ENCODE measurements around the gene CRYGS. TPM values are rescaled to one million over a fixed set of nuclear protein-coding genes. Genes with fewer than 3 reads are reported as not detected.
"Not testable (repeated sequence)": the region's sequence is repeated elsewhere in the genome, so short reads cannot be mapped to it uniquely, and the experiment has no call there.

Gene CRYGS
- 1 to 10 TPM; 3.8 to 4.7 TPM for total RNA-seq

DNA sequence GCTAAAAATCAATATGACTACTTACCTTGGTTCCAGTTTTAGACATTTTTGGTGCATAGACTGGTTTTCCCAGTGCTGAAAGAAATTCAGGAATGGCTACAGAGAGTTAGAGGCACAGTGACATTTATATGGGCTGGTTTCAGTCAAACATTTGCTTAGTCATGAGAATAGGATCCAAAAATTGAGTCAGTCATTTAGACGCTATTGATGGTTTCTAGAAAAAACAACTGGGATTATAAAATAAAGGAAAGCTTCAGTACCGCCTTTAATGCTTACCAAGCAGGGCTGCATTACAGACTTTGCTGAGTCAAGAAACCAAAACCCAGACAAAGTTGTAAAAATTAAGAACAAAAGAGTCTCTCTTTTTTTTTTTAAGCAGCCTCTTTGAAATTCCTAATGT, at the start of gene CRYGS:
TSS of gene CRYGS (minus strand) at position 100 of the 400 bp plus-strand sequence. CDS start at position 46, 54 bp downstream.
- Mint-ChIP-seq H3K27me3 (no peaks in the 10 kb centered on the region), H3K36me3 (peaks cover 10% of the 10 kb centered on the region), H3K4me3 (no peak within 1 kb of the TSS), H3K9me3 (ENCODE audit: low read depth) (no peaks in the 10 kb centered on the region), H3K27ac (no peak within 1 kb of the TSS), H3K4me1 (peaks cover 9% of the 10 kb centered on the region)
- CTCF ChIA-PET = interaction anchor here (1.1 to 1.9 kb wide), 3 partner anchors 285 to 601 kb away, joined by 3 to 5 read pairs (median 5); no protein-coding TSS in a partner anchor
- ATAC-seq (no peak), DNase-seq (no peak)

DNA sequence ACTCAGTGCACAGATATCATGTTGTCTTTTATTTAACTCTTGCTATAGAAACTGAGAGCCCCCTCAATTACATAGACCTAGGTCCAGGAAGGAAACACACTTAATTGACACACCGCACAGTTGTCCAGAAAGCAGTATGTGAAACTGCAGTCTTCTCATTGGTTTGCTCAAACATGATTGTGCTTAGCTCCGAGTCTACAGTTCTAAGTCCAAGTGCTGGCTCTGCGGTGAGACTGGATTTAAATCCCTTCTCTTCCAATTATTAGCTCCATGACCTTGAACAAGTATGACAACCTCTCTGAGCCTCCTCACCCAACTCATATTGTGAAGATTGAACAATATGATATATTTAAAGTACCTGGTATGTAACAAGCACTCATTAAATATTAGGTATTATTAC, 49.7 kb upstream of the CRYGS start:
- peaks cover 2% of the 10 kb centered on the region for H3K27me3 Mint-ChIP-seq
- H3K4me3 Mint-ChIP-seq = no peak overlapping the region
- CTCF ChIA-PET = interaction anchor here (0.7 to 2.0 kb wide), 2 partner anchors 21 to 23 kb away, joined by 3 to 6 read pairs; no protein-coding TSS in a partner anchor
- DNase-seq (no peak), ATAC-seq (no peak)
- no peaks in the 10 kb centered on the region for H3K9me3 Mint-ChIP-seq (ENCODE audit: low read depth)
- H3K27ac Mint-ChIP-seq = no peak overlapping the region
- H3K36me3 Mint-ChIP-seq = no peaks in the 10 kb centered on the region
- peaks cover 15% of the 10 kb centered on the region for H3K4me1 Mint-ChIP-seq

DNA sequence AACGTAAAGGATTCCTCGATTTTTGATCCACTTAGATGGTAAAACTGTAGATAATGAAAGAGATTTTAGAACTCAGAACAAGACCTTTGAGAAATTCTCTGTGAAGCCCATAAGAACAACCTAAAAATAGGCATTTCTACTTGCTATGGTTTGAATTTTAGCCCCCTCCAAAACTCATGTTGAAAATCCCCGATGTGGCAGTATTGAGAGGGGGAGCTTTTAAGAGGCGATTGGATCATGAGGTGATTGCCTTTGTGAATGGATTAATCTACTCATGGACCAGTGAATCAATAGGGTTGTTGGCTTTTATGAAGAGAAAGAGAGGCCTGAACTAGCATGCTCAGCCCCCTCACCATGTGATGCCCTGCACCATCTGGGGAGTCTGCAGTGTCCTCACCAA, 48.5 kb upstream of the CRYGS start:
- DNase-seq = no peak
- Mint-ChIP-seq H3K4me3 (no peak overlapping the region), H3K9me3 (ENCODE audit: low read depth) (no peaks in the 10 kb centered on the region), H3K27me3 (no peaks in the 10 kb centered on the region), H3K4me1 (peaks cover 22% of the 10 kb centered on the region), H3K36me3 (no peaks in the 10 kb centered on the region), H3K27ac (no peak overlapping the region)
- CTCF ChIA-PET = interaction anchor here (2.0 kb wide), 1 partner anchor 24 kb away, joined by 6 read pairs; no protein-coding TSS in a partner anchor
- no peak for ATAC-seq

DNA sequence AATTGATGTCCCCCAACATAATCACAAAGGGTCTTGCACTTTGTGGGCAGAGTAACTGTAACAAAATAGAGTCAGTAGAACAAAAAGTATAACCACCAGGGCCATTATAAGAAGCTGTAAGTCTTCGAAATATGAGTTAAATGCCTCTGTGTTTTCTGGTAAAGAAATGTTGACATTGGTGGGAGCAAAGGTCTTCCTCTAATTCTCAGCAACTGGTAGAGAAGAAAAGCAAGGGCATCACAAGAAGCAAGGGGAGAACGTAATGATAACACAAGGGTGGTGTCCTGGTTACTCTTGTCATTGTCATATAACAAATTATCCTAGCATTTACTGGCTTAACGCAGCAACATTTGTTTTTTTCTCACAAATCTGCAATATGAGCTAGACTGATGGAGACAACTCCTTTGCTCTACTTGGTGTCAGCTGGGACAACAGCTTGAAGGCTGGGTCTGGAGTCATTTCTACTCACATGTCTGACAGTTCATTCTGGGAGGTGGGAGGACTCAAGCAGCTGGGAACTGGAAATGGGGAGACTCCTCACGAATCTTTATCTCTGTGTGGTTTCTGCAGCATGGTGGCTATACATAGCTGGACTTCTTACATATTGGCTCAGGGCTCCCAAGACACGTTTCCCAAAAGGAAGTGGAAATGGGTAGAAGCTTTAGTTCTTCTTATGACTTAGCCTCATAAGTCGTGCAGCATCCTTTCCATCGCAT, 46.6 kb upstream of the CRYGS start:
- CTCF ChIA-PET = interaction anchor here (1.2 to 1.5 kb wide), 2 partner anchors 24 to 26 kb away, joined by 3 to 4 read pairs; no protein-coding TSS in a partner anchor
- Mint-ChIP-seq H3K27ac (no peak overlapping the region), H3K27me3 (no peaks in the 10 kb centered on the region), H3K36me3 (peaks cover 4% of the 10 kb centered on the region), H3K4me1 (peaks cover 20% of the 10 kb centered on the region), H3K4me3 (no peak overlapping the region), H3K9me3 (ENCODE audit: low read depth) (no peaks in the 10 kb centered on the region)
- no peak for ATAC-seq
- no peak for DNase-seq

DNA sequence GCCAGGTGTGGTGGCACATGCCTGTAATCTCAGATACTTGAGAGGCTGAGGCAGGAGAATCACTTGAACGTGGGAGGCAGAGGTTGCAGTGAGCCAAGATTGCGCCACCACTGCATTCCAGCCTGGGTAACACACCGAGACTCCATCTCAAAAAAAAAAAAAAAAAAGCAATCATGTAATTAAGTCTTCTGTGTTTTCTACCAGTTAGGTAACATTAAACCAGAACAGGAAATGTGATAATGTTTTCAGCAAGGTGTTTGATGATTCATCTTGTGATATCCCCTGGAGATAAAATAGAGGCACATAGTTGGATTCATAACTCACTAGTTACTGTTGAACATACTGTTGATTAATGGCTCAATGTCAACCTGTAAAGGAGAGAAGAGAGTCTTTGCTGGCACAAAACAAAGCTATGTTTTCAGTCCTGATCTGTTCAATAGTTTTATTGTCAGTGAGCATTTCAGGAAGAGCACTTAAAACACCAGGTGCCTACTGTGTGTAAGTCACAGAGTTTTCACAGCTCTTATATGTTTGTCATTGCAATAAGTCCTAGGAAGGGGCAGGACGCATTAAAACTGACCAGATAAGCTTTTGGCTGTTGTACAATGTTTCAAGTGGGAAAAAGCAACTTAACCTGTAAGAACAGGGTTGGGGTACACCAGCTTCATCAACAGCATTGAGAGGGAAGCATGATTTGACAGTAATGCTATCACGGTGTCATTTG, 45.8 kb upstream of the CRYGS start:
- no peak overlapping the region for H3K27ac Mint-ChIP-seq
- peaks cover 4% of the 10 kb centered on the region for H3K36me3 Mint-ChIP-seq
- H3K27me3 Mint-ChIP-seq = no peaks in the 10 kb centered on the region
- H3K4me3 Mint-ChIP-seq = no peak overlapping the region
- no peaks in the 10 kb centered on the region for H3K9me3 Mint-ChIP-seq (ENCODE audit: low read depth)
- H3K4me1 Mint-ChIP-seq = peaks cover 20% of the 10 kb centered on the region
- peak; percentile 47 for ATAC-seq
- CTCF ChIA-PET = interaction anchor here (0.7 to 1.4 kb wide), 3 partner anchors 24 to 27 kb away, joined by 3 to 4 read pairs (median 3); no protein-coding TSS in a partner anchor
- no peak for DNase-seq

DNA sequence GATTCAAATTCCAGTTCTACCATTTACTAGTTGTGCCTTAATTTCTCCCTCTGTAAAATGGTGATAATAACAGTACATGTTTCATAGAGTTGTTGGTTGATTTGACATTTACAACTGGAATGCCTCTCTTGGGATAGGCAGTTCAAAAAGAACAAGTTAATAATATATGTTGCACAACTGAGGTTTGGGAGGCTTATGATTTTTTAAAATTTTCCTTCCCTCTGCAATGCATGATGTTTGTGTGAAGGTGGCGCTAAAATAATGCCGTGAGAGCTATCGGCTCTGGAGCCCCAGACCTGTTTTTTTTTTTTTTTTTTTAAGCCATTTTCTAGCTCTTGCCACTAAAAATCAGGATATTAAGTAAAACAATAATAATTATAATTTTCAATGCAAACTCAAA, 44.9 kb upstream of the CRYGS start:
- H3K4me3 Mint-ChIP-seq = no peak overlapping the region
- H3K27me3 Mint-ChIP-seq = no peaks in the 10 kb centered on the region
- H3K4me1 Mint-ChIP-seq = peaks cover 20% of the 10 kb centered on the region
- H3K9me3 Mint-ChIP-seq (ENCODE audit: low read depth) = no peaks in the 10 kb centered on the region
- no peak for ATAC-seq
- no peak overlapping the region for H3K27ac Mint-ChIP-seq
- CTCF ChIA-PET = interaction anchor here (0.6 to 1.4 kb wide), 2 partner anchors 16 to 28 kb away, joined by 3 to 4 read pairs; no protein-coding TSS in a partner anchor
- DNase-seq = no peak
- peaks cover 13% of the 10 kb centered on the region for H3K36me3 Mint-ChIP-seq

DNA sequence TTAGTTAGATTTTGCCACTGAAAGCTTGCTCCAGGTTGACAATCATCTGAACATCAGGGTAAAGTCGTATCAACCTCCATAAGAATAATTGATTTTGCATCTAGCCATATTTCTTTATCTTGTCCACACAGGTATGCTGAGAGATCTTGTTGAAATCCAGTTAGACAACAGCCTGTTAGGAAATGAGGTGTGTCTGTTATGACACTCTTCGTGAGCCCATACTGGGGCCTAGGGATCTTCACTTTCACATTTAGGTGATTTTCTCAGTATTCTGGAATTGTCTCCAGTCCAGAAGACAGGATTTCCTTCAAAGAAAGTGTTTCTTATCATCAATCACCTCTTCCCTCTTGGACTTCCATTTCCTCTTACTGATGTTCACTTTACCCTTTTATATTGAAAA, 44.5 kb upstream of the CRYGS start:
- CTCF ChIA-PET = interaction anchor here (0.6 to 1.4 kb wide), 2 partner anchors 16 to 28 kb away, joined by 3 to 4 read pairs; no protein-coding TSS in a partner anchor
- no peaks in the 10 kb centered on the region for H3K27me3 Mint-ChIP-seq
- ATAC-seq = peak; percentile 63
- H3K4me3 Mint-ChIP-seq = no peak overlapping the region
- peaks cover 20% of the 10 kb centered on the region for H3K4me1 Mint-ChIP-seq
- H3K27ac Mint-ChIP-seq = no peak overlapping the region
- H3K36me3 Mint-ChIP-seq = peaks cover 18% of the 10 kb centered on the region
- no peak for DNase-seq
- no peaks in the 10 kb centered on the region for H3K9me3 Mint-ChIP-seq (ENCODE audit: low read depth)

DNA sequence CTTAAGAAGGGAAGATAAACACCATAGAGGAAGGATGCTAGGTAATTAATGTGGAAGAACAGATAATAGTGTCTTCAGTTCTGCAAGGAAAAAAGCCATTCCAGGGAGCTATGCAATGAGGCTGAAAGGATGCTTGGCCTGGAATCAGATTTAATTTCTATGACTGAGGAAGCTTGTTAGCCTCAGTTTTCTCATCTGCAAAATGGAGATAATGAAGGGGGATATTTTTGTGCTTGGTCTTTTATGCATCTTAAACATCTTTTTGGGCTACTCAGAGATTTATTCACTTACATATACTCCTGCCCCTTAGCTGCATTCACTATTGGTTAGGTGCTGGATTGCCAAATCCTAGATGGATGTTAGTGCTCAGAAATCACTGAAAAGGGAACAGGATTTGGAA, 43.0 kb upstream of the CRYGS start:
- DNase-seq = no peak
- ATAC-seq = no peak
- Mint-ChIP-seq H3K4me1 (peaks cover 20% of the 10 kb centered on the region), H3K9me3 (ENCODE audit: low read depth) (no peaks in the 10 kb centered on the region), H3K36me3 (peaks cover 27% of the 10 kb centered on the region), H3K27ac (no peak overlapping the region), H3K27me3 (no peaks in the 10 kb centered on the region), H3K4me3 (no peak overlapping the region)
- CTCF ChIA-PET = interaction anchor here (1.1 to 6.9 kb wide), 3 partner anchors 17 to 47 kb away, joined by 3 to 47 read pairs (median 3); partner anchors contain the start of gene DNAJB11

DNA sequence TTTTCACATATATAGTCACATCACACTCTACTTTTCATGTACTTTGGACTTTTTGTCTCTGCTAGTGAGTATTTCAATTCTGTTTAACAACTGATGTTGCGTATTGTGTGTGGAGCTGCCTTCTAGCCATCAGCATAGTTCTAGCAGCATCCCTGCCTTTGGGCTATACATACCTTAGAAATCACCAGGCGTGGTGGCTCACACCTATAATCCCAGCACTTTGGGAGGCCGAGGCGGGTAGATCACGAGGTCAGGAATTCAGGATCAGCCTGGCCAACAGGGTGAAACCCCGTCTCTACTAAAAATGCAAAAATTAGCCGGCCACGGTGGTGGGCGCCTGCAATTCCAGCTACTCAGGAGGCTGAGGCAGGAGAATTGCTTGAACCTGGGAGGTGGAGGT, 42.1 kb upstream of the CRYGS start:
- Mint-ChIP-seq H3K36me3 (peaks cover 34% of the 10 kb centered on the region), H3K4me1 (peaks cover 20% of the 10 kb centered on the region)
- not testable (repeated sequence) for DNase-seq; ATAC-seq; H3K4me3 Mint-ChIP-seq; H3K9me3 Mint-ChIP-seq (ENCODE audit: low read depth); H3K27ac Mint-ChIP-seq; H3K27me3 Mint-ChIP-seq
- CTCF ChIA-PET = interaction anchor here (6.9 kb wide), 1 partner anchor 30 kb away, joined by 47 read pairs; no protein-coding TSS in a partner anchor

DNA sequence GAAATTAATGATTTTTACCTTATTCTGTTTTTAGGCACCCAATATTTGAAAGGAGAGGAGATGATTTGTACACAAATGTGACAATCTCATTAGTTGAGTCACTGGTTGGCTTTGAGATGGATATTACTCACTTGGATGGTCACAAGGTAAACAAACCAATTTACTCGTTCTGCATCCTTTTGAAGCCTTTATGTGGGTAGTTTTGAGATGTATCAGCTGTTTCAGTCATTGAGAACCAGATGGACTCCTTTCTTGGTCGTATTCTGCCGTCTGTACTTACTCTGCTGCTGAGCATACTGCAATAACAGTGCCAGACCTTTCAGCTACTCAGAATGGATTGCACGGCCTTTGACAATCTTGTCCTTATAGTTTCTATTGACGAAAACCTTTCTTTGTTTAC, 39.7 kb upstream of the CRYGS start:
- peak; percentile 22 for ATAC-seq
- no peaks in the 10 kb centered on the region for H3K9me3 Mint-ChIP-seq (ENCODE audit: low read depth)
- peaks cover 45% of the 10 kb centered on the region for H3K36me3 Mint-ChIP-seq

DNA sequence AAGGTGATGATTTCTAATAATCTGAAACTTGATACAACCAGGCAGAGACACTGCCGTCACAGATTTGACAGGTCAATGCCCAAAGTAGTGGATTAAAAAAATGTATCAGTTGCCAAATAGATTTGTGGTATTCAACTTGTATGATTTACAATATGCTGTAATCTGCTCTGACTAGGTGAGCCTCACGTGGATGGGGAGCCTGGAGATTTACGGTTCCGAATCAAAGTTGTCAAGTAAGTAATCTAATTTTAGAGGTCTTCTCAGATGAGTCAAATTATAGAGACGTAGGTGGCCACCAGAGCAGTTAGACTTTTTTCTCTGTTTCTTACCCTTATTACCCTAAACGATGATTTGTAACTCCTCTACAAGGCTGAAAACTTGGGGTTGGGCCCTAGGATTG, 38.4 kb upstream of the CRYGS start:
- Mint-ChIP-seq H3K9me3 (ENCODE audit: low read depth) (no peaks in the 10 kb centered on the region), H3K27me3 (no peaks in the 10 kb centered on the region), H3K4me3 (no peak overlapping the region), H3K36me3 (peaks cover 52% of the 10 kb centered on the region), H3K27ac (no peak overlapping the region), H3K4me1 (peaks cover 2% of the 10 kb centered on the region)
- no peak for DNase-seq
- no peak for ATAC-seq
- CTCF ChIA-PET = interaction anchor here (6.9 kb wide), 1 partner anchor 33 kb away, joined by 47 read pairs; no protein-coding TSS in a partner anchor

More for the DNA sequence above, 39.7 kb upstream of the CRYGS start:
- DNase-seq = no peak
- CTCF ChIA-PET = interaction anchor here (6.9 kb wide), 1 partner anchor 32 kb away, joined by 47 read pairs; no protein-coding TSS in a partner anchor
- no peaks in the 10 kb centered on the region for H3K27me3 Mint-ChIP-seq
- no peak overlapping the region for H3K27ac Mint-ChIP-seq
- no peak overlapping the region for H3K4me3 Mint-ChIP-seq
- H3K4me1 Mint-ChIP-seq = peaks cover 7% of the 10 kb centered on the region

DNA sequence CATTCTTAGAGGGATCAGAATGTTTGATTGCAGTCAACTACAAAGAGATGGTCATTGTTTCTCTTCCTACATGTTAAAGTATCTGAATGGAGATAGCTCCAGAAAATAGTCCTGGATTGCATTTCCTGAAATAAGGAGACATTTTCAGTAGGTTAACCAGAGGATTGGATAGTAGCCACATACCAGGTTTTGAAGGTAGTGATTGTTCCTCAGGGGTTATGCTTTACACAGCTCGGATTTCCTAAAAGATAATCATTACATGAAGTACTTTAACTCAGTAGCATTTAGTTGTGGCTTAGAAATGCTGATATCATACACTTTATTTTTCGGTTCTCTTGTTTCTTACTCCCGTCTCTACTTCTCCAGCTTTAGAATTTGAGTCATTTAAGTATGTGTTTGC, 36.6 kb upstream of the CRYGS start:
- Mint-ChIP-seq H3K27ac (no peak overlapping the region), H3K4me1 (peaks cover 2% of the 10 kb centered on the region), H3K9me3 (ENCODE audit: low read depth) (no peaks in the 10 kb centered on the region), H3K36me3 (peaks cover 56% of the 10 kb centered on the region), H3K27me3 (no peaks in the 10 kb centered on the region), H3K4me3 (no peak overlapping the region)
- DNase-seq = no peak
- ATAC-seq = no peak
- CTCF ChIA-PET = interaction anchor here (0.8 kb wide), 1 partner anchor 11 kb away, joined by 3 read pairs; the partner anchor contains the start of gene DNAJB11

DNA sequence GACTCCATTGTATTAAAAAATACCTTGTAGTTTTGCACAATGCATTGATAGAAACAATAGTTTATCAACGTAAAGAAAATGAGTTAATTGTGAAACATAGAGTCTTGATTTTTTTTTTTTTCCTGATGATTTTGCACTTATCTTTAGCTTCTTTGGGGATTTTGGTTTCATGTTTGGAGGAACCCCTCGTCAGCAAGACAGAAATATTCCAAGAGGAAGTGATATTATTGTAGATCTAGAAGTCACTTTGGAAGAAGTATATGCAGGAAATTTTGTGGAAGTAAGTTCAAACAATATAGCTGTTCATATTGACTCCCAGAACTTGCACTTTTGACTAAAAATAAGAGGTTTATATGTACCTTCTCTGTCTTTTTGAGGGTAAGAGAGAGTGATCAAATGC, 33.3 kb upstream of the CRYGS start:
- no peaks in the 10 kb centered on the region for H3K9me3 Mint-ChIP-seq (ENCODE audit: low read depth)

More for the DNA sequence above, 33.3 kb upstream of the CRYGS start:
- Mint-ChIP-seq H3K27me3 (no peaks in the 10 kb centered on the region), H3K27ac (no peak overlapping the region), H3K36me3 (peaks cover 57% of the 10 kb centered on the region), H3K4me1 (peaks cover 18% of the 10 kb centered on the region), H3K4me3 (no peak overlapping the region)
- ATAC-seq (no peak), DNase-seq (no peak)
- CTCF ChIA-PET = interaction anchor here (1.4 to 1.8 kb wide), 2 partner anchors 37 to 40 kb away, joined by 3 to 6 read pairs; no protein-coding TSS in a partner anchor

All from activated CD8-positive, alpha-beta memory T cell treated with anti-CD3 and anti-CD28 coated beads, Interleukin-2, amount 10 ng/mL, durations not matched to agents 7 days and 5 days (primary cell).